GM12873 (cell line): ENCODE results near the gene RFC1.

Source experiments
- TF ChIP-seq, protein P1 (sequence below): IDR thresholded peaks from 2 replicates; pipeline ENCODE4 v1.5.1; 2012; ENCODE audit warnings: low read depth, mild to moderate bottlenecking, moderate library complexity, low read length, control low read depth; ENCODE audit not compliant: insufficient read depth; ENCODE audit errors: missing control alignments

RFC1 gene

DNA sequence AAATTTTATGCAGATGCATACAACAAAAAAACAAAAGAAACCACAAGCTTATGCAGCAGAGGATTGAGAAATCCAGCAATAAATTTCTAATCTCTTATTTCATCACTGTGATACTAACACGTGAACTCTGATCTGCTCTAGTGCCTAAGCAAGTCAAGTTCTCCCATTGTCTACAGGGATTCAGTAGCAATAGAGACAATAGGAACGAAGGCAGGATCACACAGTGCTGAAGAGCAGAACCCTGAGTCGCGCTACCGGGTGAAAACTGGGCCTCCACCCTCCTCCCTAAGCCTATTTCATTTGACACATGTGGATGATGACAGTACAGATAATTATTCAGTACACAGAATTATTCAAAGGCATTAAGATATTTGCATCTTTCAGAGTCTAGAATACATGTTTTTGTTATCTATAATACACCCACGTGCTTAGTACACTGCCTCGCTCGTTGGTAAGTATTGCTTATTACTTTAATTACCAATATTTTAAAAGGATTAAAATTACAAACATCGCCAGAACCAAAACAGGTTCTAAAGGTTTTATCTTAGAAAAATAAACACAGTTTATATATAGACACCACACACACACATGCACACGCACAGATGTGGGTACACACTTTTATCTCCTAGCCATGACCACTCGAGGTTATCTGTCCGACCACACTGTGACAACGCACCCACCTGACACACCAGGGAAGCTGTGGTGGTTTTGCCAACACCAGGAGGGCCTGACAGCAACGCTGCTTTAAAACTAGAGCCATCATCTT, 60.1 kb downstream of the RFC1 start:
- TF ChIP-seq, protein P1, sequence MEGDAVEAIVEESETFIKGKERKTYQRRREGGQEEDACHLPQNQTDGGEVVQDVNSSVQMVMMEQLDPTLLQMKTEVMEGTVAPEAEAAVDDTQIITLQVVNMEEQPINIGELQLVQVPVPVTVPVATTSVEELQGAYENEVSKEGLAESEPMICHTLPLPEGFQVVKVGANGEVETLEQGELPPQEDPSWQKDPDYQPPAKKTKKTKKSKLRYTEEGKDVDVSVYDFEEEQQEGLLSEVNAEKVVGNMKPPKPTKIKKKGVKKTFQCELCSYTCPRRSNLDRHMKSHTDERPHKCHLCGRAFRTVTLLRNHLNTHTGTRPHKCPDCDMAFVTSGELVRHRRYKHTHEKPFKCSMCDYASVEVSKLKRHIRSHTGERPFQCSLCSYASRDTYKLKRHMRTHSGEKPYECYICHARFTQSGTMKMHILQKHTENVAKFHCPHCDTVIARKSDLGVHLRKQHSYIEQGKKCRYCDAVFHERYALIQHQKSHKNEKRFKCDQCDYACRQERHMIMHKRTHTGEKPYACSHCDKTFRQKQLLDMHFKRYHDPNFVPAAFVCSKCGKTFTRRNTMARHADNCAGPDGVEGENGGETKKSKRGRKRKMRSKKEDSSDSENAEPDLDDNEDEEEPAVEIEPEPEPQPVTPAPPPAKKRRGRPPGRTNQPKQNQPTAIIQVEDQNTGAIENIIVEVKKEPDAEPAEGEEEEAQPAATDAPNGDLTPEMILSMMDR = no peak

DNA sequence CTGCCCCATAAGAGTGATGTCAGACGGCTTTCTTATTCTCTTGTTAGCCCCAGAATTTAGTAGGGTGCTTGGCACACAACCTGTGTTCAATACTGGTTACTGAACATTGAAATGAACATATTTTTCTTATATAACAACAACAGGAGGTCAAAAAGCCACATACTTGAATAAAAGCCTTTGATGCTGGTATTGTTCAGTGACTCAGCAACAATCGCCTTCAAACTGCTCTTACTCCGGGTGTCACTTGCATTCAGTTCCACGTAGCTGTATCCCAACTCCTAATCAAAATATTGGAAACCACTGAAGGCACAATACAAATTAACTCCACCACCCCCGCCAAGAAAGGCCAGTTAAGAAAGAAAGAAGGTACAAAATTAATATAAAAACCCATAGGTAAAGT, 61.5 kb downstream of the RFC1 start:
- TF ChIP-seq, protein P1 = no peak

DNA sequence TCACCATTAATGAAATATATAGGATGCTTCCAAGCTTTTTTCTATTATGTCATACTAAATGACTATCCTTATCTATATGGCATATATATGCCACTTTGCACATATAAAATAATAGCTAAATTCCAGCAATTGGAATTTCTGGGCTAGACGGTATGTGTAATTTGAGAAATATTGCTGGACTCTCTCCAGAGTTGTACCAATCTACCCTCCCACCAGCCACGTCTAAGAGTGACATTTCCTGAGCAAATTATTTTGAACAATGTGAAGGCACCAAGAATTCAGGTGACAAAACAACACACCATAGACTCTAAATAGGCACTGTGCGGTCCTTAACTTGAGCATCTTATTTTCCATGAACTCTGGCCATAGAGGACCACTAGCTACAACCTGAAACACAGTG, 62.3 kb downstream of the RFC1 start:
- TF ChIP-seq, protein P1 = no peak

DNA sequence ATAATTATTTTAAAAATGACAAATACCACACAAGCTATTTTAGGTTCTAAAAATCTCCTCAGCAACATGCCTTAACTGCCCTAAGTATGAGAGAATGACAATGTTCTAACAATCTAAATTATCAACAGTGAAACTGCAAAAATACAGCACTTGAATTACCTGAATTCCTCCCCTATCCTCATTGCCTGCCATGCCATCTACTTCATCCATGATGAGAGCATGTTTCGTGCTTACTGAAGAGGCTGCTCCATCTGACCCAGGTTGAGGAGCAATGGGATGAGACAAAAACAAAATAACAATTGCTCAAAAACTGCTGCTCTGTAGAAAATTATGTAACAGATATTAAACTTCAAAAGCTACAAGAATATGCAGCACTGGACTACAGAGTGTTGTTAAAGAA, 63.3 kb downstream of the RFC1 start:
- TF ChIP-seq, protein P1 = no peak

DNA sequence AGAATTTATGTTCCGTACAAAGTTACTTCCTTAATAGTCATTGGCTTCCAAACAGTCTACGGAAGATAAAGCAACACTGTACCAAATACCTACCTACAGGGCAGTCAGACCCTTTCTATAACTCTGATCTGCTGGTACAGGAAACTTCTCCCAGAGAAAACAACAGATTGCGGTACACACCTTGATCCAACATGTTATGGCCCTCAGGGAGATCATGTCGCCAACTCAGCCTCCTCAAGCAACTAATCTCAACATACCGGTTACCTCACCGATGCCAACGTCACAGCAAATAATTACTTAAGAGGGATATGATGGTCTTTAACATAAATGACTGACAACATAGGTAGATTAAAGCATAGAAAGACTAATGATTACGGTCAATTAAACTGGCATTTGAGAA, 70.4 kb downstream of the RFC1 start:
- TF ChIP-seq, protein P1 = no peak

DNA sequence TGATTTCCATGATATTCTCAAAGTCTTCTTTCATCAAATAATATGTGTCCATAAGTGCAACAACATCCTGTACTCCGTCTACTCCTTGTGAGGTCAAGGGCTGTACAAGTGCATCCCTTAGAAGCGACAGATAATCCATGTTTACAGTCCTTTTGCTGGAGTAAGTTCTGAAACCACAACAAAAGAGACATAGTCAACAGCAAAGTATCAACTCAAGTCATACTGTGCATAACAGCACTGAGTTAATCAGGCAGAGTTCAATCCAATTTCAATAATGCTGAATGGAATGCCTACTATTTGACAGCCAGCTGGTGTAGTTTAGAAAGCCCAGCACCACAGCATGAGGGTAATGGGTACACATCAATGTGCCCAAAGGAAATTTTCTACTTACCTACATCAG, 74.5 kb downstream of the RFC1 start:
- TF ChIP-seq, protein P1 = no peak

DNA sequence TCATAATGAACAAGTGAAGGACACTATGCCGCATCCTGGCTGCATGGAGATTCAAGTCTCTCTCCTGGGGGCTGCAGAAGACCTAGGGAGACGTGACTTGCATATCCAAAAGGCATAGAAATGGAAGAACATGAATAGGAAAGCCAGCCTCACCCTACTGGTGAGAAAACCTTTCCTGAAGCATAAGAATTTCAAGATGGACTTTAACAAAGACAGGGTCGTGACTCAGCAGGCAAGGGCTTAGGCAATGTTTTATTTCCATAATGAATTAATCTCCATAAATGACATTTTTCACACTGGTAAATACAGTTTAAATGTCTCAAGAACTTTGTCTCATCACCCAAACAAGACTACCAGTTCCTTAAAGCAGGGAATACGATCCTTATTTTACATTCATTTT, 78.9 kb downstream of the RFC1 start:
- TF ChIP-seq, protein P1 = no peak
